Neural cell (in vitro differentiated cells): ENCODE data around the gene SERINC4.

Experiments used
- CTCF ChIP-seq: fragments of 450-650 bp; IDR thresholded peaks from 2 replicates; pipeline ENCODE4 v1.5.1; 2014; ENCODE audit warnings: antibody characterized with exemption, mild to moderate bottlenecking, moderate library complexity; ENCODE audit not compliant: poor library complexity, severe bottlenecking
- EZH2 ChIP-seq: fragments of 200-600, 300-800 bp; shearing (Covaris generic), sonication (generic); IDR thresholded peaks from 2 replicates; pipeline ENCODE4 v1.6.1; 2014; ENCODE audit warnings: antibody characterized with exemption, low read length, borderline replicate concordance, mild to moderate bottlenecking; ENCODE audit not compliant: insufficient read depth, poor library complexity, severe bottlenecking
- REST ChIP-seq: IDR thresholded peaks from 2 replicates; pipeline ENCODE4 v1.6.1; 2012; ENCODE audit warnings: borderline replicate concordance

DNA sequence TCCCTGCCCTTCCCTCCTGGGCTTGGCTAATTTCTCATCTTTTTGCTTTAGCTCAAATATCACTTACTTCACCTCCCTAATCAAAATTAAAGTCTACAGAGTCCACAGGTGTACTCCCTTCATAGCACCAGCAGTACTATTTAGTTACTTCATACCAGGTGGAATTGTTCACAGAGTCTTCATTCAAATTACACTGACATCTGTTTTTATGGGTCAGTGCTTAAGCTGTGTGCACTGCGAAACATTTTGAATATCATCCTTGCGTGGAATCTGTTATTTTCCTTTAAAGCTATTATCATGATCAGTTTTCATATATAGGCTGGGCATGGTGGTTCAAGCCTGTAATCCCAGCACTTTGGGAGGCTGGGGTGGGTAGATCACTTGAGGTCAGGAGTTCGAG, 10.6 kb downstream of the SERINC4 start:
- TF ChIP-seq REST: no peak
- no peak for TF ChIP-seq CTCF
- TF ChIP-seq EZH2: no peak
